DMS 273 treated with DMSO at 0.1 percent for 48 hours (cell line): ENCODE measurements around the gene HYCC1.

ENCODE experiments used
- DNase-seq: peaks from one replicate; lab custom pipeline; 2025; lab: John Stamatoyannopoulos, UW

HYCC1 gene

DNA sequence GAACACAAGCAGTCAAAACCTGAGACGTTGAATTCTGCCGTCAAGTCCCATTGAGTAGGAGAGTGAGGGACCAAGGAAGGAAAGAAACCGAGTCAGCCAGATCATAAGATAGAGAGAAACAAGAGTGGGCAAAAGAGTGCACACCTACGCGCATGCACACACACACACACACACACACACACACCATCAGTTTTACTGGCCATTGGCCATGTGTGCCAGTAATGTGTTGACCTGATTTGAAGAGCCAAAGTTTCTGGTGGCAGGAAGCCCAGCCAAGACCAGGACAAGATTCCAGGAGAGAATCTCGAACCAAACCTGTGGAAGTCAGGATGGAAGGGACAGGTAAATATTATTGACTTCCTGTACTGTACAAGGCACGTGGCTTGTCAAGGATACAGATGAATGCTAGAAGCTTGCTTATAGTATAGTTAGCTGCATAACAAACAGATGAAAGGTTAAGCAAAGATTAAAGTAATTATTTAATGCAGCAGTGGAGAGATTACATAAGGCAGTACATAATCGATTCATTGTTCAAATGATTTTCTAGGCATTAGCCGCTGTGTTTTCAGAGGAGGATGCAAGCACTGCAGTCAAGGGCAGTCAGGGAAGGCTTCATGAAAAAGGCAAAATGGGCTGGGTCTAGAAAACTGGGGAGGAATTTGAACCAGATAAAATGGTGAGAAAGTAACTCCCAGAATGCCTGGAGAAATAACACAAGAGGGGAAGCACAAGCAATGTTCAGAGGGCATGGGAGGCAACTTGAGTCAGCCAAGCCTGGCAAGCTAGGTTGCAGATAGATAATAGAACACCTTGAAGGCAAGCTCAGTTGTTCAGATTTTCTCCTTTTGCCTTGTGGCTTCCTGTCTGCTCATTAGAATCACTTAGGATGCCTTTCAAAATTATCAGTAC, 2.7 kb upstream of the HYCC1 start:
- no peak for DNase-seq

DNA sequence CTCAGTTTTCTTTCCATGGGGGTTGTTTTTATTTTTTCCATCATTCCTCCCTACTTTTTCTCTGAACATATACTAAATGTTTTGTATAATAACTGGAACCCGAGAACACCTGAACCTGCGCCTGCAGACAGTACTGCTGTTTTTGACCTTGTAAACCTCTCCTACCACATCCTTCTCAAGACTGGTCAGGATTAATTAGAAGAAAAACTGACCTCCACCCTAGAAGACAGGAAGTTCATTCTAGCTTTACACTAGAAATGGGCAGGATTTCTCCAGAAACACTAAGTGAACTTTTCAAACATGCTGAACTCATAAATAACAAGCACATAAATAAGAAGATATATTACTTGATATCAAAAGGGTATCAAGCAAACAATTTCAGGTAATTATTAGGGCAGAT, 751 bp upstream of the HYCC1 start:
- no peak for DNase-seq

DNA sequence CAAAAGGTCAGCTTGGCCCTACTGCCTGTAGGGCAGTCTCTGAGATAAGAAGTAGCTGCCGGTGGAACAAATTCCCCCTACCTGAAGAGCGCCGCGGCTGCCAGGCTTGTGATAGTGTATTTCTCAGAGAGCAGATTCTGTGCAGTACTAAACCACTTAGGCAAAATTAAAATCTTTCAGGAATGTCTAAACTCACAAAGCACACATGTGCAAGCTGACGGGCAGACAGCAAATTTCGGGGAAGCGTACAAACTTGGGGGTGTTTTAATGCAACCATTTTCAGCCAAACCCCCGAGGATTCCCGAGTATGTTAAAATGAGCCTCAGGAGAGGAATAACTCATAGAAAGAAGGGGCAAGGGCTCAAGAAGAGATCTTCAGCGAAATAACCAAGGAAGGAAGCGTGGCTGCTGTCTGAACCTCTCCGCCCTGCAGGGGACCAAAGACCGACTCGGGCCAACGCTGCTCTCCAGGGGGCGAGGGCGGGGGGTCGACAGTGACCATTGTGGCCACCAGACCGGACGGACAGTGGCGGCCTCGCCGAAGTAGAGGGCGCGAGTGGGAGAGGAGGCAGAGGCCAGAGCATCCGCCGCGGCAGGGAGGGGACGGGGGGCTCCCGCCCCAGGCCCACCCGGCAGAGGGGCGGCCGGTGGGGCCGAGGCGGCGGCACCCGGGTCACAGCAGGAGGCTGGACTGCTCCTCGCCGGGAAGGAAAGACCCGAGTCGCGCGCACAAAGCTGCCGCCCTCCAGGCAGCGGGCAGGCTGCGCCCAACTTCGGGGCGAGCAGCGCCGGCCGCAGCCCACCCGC, 819 bp downstream of the HYCC1 start:
- peak; percentile 68 for DNase-seq

DNA sequence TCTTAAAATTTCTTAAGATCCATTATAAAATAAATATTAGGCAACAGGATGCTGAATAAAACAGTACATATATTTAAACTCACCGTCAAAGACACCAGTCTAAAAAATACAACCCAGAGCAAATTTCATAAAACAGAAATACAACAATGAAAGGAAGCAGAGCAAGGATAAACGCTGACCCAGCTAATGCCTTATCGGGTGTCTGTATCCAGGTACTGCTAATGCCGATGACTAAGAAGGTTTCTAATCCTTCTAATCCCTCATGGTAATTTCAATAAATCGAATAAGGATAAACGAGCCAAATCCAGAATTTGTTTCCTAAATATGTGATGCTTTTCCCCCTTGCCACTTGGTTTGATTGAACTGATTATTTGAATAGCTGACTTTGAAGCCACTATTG, 1.7 kb downstream of the HYCC1 start:
- DNase-seq: no peak

DNA sequence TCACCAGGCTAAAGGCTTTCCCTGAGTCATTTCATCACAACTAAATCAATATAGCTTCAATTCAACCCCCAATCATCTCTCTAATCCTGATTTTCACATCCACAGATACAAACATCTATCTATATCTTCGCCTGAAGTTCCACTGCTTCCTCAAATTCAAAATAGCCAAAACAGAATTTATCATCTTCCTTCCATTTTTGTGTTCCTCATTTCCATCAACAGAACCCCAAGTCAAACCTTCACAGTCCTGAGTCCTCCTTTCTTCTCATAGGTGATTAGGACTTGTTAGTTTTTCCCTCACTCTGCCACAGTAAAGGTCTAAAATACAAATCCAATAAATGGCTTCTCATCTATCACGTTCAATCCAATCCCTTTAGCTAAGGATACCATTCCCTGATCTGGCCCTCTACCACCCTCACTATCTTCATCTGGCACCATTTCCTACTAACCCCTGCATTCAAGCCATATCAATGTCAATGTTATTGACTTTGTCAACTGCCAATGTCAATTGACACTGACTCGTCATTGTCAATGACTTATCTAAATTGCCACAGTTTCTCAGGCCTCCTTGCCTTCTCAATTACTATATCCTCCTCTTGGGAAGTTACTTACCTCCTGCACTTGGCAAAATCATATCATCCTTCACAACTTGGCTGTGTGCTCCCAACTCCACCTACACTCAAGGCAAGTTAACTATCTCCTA, 2.6 kb downstream of the HYCC1 start:
- no peak for DNase-seq

DNA sequence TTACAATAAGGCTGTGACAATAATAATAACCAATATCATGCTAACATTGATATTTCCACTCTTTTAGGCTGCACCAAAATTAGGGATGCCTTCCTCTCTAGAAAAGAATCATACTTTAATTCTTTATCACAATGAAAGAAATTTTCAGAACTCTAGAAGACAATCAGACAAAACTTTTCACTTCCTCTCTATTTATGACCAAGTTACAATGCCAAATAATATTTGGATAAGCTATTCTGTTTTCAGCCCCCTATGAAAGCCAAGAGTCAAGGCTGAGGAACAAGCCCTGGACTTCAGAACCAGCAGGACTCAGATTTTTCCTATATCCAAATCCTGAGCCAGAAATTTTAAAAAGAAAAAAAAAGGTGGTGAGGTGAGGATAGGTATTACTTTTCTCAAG, 4.6 kb downstream of the HYCC1 start:
- DNase-seq: no peak

DNA sequence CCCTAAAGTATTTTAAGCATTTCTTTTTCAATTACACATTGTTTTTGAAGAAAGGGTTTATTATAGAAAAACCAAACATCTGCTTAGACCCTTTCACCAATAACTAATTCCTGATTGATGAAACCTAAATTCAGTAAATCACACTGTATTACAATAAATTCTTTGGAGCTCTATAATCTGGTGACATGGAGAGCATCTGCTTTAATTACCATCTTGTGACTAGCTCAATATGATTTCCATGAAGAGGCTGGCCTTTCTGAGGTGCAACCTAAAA, 9.7 kb downstream of the HYCC1 start:
- DNase-seq: no peak

DNA sequence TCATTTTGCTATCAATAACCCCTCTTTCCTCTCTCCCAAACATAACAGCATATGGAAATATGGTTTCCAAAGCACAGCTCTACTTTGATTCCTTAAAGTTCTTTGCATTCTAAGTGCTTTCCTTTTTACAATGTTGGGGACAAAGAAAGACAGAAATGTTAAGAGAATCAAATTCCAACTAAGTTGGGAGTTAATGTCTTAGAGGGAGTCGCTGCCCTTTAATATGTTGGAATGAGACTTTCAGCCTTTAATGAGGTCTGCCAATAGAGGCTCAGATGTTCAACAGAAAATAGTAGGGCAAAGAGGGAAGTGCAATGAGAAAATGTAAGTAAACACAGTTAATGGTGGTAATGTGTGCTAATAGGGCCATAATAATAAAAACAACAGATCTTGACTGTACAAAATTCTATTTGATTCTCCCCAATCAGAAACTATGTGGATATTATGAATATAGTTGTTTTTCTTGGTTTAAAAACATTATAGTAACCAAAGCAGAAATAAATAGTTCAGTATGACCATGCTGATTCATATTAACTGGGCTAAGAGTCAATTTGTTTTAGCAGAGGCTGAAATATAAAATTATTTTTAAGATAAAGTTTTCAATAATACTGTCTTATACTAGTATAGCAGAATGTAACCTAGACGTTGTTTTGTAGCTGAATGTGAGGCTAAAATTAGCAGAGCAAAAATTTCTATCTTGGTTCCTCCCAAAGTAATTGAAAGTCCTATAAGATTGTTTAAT, 10.3 kb downstream of the HYCC1 start:
- peak; percentile 29 for DNase-seq

DNA sequence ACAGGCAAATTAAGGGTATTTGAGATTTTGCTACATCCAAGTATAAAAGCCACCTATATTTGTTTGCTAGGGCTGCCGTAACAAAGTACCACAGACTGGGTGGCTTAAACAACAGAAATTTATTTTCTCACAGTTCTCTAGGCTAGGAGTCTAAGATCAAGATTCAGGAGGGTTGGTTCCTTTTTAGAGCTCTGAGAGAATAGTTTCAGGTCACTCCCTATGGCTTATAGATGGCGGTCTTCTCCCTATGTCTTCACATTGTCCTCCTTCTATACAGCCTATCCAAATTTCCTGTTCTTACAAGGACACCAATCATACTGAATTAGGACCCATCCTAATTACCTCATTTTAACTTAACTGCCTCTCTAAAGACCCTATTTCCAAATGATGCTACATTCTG, 11.2 kb downstream of the HYCC1 start:
- no peak for DNase-seq

DNA sequence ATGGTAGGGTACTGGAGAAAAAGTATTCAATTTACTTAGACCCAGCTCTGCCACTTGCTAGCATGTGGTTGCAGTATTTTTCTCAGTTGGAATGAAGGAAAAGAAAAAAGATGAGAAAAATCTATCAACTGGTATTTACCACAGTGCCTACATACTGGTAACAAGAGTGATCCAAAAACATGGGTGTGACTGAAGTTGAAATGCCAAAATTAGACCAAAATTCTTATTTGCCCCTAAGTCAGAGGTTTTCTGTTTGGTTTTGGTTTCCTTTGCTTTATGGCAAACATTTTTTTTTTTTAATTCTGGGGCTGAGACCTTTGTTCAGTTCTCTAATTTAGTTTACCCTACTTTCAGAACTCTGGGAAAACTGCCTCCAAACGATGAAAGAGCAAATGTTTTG, 12.3 kb downstream of the HYCC1 start:
- no peak for DNase-seq

DNA sequence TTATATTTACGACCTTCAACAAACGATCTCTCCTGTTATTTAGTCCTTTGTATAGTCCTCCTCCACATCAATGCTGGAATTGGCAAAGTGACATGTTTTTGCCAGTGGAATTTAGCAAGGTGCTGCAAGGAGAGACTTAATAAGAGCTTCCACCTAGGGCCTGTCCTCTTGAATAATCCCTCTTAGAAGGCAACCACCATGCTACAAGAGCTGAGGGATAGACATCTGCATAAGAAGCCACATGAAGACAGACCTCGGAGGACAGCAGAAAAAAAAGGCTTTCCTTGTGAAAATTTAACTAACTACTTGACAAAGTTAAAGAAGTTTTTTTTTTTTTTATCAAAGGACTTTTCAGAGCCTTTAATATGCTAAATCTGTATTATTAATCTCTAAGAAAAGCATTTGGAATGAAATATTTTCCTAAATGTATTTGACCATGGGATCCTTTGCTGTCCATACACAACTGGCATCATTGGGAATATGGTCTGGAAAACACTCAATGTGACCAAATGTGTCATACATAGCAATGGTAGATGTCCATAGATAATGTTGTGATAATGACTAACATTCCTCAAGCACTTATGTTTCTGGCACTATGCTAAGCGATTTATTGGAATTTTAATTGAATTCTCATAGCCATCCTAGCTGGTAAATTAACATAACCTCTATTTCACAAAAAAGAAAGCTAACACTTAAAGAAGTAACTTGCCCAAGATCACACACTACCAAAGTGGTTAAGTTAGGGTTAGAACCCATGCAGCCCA, 13.2 kb downstream of the HYCC1 start:
- DNase-seq: peak; percentile 46

DNA sequence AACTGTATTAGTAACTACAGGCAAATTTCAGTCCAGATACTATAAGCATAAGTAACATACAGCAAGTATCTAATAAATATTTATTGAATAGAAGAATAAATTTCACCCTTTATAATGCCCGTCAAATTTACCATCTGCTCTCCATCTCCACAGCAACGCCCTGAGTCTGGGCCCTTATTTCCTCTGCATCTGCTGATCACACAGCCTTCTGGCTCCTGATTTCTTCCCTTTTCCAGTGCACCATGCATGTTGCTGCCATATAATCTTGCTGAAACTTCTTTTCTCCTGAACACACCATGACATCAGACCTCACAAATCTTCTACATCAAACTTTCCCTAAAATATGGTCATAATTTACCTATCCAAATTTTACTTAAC, 15.4 kb downstream of the HYCC1 start:
- peak; percentile 95 for DNase-seq

DNA sequence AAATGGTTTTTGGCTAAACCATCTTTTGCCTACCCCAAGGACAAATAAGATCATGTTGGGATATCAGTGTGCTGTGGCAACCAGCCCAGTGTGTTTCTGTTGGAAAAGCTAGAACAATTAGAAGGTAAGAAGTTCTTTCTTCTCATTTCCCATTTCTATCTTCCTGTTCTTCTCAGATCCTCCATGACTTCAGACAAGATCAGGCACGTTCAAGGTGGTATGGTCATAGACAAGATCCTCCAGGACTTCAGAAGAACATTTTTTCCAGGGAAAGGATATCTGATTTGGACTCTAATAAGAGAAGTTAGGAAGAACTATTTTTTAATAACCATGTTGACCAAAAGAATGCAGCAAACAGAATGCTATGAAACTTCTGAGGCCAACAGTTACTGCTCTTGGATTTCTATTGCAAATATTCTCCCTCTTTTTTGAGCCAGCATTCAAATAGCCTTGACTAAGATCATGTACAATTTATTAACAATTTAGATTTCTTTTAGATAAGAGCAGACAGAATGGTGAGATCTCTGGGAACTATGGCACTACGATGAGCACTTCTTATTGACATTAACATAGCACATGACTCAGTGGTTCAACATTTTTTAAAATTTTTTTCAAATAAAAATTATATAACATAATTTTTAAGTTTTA, 15.9 kb downstream of the HYCC1 start:
- no peak for DNase-seq

DNA sequence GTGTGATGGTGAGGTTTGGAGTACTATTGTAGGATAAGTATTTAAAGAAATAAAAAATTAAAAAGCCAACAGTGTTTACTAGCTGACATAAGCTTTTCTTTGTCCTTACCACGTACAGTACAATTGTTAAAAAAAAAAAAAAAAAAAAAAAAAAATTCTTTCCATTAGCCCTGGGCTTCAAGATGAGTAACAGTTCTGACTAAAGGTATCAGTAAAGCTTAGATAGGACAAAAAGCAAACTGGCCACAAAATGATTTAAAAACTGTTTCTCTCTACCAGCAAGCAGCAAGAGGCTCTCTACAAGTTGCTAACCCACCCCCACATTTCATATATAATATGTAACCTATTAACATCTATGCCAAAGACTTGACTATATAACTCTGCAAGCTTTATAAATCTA, 17.5 kb downstream of the HYCC1 start:
- no peak for DNase-seq

DNA sequence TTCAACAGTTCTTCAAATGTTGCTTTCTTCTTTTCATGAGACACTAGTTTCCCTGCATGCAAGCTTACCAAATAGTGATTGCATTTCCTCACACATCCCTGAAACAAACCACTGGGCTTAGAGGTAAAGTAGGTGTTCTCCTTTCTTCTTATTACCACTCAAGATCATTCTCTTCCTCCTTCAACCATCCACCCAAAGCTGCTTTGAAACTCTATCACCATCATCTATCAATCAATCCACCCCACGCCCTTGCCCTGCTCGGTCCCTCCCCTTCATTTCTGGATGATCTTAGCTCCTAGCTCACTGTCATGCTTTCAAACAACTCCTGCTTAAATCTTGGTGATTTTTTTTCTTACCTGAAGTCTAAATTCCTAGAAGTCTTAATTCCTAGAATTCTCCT, 18.9 kb downstream of the HYCC1 start:
- no peak for DNase-seq

DNA sequence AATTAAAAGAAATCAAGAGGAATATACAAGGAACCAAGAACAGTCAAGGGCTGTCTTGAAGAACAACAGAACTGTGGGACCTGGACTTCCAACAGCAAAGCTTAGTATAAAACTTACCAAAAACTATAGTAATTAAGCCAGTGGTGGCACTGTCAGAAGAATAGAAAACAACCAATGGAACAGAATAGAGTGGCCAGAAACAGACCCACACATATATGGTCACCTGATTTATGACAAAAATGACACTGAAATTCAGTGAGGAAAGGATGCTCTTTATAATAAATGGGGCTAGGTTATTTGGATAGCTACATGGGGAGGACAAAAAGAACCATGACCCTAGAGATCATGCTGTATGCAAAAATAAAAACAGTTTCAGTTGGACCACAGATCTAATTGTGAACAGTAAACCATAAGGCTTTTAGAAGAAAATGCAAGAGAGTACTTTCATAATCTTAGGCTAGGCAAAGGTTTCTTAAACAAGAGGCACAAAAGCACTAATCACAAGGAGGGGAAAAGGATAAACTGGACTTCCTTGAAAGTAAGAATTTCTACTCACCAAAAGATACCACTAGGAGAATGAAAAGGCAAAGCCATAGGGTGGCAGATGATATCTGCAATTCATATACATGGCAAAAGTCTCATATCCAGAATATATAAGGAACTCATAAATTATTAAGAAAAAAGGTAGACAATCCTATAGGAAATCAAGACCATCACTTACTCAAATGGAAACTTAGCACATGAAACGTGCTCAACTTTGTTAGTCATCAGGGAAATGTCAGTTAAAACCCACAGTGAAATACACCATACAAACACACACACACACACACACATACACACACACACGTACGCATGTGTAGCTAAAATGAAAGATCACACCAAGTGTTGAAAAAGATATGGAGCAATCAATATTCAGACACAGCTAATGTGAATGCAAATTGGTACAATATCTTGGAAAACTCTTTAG, 20.8 kb downstream of the HYCC1 start:
- no peak for DNase-seq

DNA sequence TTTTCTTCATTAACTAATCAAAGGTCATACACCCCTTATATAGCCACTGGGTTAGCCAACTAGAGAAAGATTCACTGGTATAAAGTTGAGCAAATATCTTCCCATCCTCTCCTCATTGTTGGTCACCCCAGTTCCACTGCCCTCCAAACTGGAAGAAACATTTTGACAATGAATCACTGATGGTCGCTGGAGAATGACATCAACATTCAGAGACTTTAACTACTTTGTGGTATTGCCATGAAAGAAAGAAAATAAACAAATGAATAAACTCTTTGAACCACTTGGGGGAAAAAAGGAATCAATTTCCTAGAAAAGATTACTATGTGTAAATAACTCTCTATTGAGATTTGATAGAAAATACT, 23.4 kb downstream of the HYCC1 start:
- no peak for DNase-seq

DNA sequence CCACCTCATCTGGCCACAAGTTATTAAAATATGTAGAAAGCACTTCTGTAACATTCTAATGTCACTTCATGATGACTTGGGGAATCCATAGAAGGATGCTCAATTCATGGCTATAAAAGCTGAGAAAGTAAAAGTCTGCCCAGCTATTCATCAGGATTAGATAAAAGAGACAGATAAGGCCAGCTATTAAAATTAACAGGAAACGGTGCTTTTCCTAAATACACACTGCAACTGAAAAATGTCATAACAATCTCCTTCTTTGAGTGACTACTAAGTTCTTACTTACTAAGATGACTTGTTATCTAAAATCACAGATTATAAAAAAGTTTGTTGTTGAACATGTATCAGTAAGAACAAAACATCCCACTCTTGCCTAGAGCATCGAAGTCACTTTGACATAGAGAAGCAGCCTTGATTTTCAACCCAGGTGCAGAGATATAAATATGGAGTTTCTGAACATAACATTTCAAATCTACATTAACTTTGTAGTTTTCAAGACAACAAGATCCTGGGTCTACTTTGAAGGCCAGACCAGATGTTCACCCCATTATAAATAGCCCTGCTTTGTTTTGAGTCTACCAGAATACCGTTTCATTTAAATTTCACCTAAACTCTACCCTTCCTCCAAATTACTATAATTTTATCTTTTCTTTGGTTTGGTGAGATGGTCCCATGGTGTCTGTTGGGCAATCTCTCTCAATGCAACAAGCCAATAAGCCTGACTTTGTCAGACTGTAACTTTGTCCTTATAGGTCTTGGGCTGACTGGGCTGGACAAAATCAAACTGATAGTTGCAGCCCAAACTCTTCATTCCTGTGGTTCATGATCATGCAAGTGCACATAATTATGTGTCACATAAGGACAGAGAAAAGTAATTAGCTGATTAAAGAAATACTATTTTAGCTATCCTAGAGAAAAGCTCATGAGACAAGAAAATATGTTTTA, 24.0 kb downstream of the HYCC1 start:
- DNase-seq: no peak

DNA sequence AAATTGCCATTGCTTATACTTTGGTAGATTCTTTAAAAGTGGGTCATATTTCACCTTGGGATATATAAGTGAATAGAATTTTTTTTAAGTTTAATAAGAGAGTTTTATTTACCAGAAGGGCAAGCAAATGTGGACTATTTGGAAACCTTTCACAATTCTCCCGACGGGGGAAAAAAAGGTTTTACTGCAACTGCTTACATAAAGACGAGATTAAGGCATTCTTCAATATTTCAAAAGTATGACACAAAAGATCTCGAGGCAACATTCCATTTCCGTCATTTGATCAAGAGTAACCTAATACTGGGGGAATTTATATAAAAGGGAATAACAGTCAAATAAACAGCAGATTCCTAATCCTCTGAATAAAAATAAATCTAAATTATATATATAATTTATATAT, 28.5 kb downstream of the HYCC1 start:
- DNase-seq: no peak
